HG03103 (cell line): ENCODE results near the gene FOXL3.

ENCODE experiments used
- ATAC-seq: cut with Tn5 transposase; IDR thresholded peaks from one replicate; pipeline ENCODE4 v1.9.1; 2021; ENCODE audit warnings: low read depth; ENCODE audit not compliant: unreplicated experiment

FOXL3 gene

GRCh38 chr7:265998-266850 lies 23.7 kb upstream of the FOXL3 start:
- no peak for ATAC-seq

GRCh38 chr7:266851-267840 lies 22.8 kb upstream of the FOXL3 start:
- ATAC-seq, result no peak

- no peak for ATAC-seq
Measured at GRCh38 chr7:268991-269390, 21.0 kb upstream of the FOXL3 start.

- ATAC-seq, result no peak
Measured at GRCh38 chr7:269721-270120, 20.2 kb upstream of the FOXL3 start.

- ATAC-seq, result no peak
Measured at GRCh38 chr7:270351-270983, 19.5 kb upstream of the FOXL3 start.

GRCh38 chr7:271266-272107 lies 18.5 kb upstream of the FOXL3 start:
- no peak for ATAC-seq

- ATAC-seq, result no peak
Measured at GRCh38 chr7:272108-272615, 17.8 kb upstream of the FOXL3 start.

- no peak for ATAC-seq
Measured at GRCh38 chr7:272631-273030, 17.3 kb upstream of the FOXL3 start.

- ATAC-seq, result no peak
Measured at GRCh38 chr7:273327-273726, 16.6 kb upstream of the FOXL3 start.

- no peak for ATAC-seq
Measured at GRCh38 chr7:274266-274665, 15.7 kb upstream of the FOXL3 start.

GRCh38 chr7:276230-276835 lies 13.6 kb upstream of the FOXL3 start:
- no peak for ATAC-seq

GRCh38 chr7:277228-277627 lies 12.7 kb upstream of the FOXL3 start:
- no peak for ATAC-seq

- ATAC-seq, result no peak
Measured at GRCh38 chr7:278081-278480, 11.9 kb upstream of the FOXL3 start.

GRCh38 chr7:279821-280220 lies 10.1 kb upstream of the FOXL3 start:
- no peak for ATAC-seq

- no peak for ATAC-seq
Measured at GRCh38 chr7:280461-280860, 9.5 kb upstream of the FOXL3 start.

- no peak for ATAC-seq
Measured at GRCh38 chr7:281637-282036, 8.3 kb upstream of the FOXL3 start.

GRCh38 chr7:282621-283020 lies 7.3 kb upstream of the FOXL3 start:
- ATAC-seq, result no peak

GRCh38 chr7:284762-285722 lies 4.9 kb upstream of the FOXL3 start:
- no peak for ATAC-seq
